Fibroblast of mammary gland (primary cell): Measurements from ENCODE around the gene ZC3H4.

ENCODE experiments used
- DNase-seq: peaks from one replicate; pipeline ENCODE4 v3.0.0-alpha.2; 2010; ENCODE audit warnings: low read depth
- H3K4me3 ChIP-seq: 2 replicates; pipeline ENCODE4 v1.5.1; 2011; ENCODE audit warnings: low read depth, mild to moderate bottlenecking, low read length, moderate library complexity; ENCODE audit not compliant: control insufficient read depth
- CTCF ChIP-seq: conservative IDR thresholded peaks from 2 replicates; pipeline ENCODE4 v1.5.1; 2011; ENCODE audit warnings: low read depth, low read length, inconsistent platforms; ENCODE audit not compliant: control insufficient read depth, insufficient read depth

Gene ZC3H4

GRCh38 chr19:47134545-47134944, 21.0 kb upstream of the ZC3H4 start:
- no peak for TF ChIP-seq CTCF
- no peak overlapping the region for H3K4me3 ChIP-seq
- no peak for DNase-seq

- DNase-seq: no peak
- no peak overlapping the region for H3K4me3 ChIP-seq
- TF ChIP-seq CTCF: no peak
Observed at GRCh38 chr19:47133021-47133471, 19.5 kb upstream of the ZC3H4 start.

- no peak for TF ChIP-seq CTCF
- DNase-seq: no peak
- peak overlapping the region; percentile 96 for H3K4me3 ChIP-seq
Observed at GRCh38 chr19:47132194-47132852, 18.7 kb upstream of the ZC3H4 start.

GRCh38 chr19:47130589-47131227, 17.1 kb upstream of the ZC3H4 start, which contains the start of gene SAE1:
TSS of gene SAE1 (plus strand) at chr19:47130835. CDS start at chr19:47130931, 96 bp downstream.
- DNase-seq: peak; percentile 99

GRCh38 chr19:47130120-47130588, 16.6 kb upstream of the ZC3H4 start:
- DNase-seq: no peak
- no peak overlapping the region for H3K4me3 ChIP-seq
- TF ChIP-seq CTCF: no peak

More at GRCh38 chr19:47130589-47131227, 17.1 kb upstream of the ZC3H4 start, which contains the start of gene SAE1:
- peak within 1 kb of the TSS; percentile 96 for H3K4me3 ChIP-seq
- no peak for TF ChIP-seq CTCF

- H3K4me3 ChIP-seq: no peak overlapping the region
- no peak for DNase-seq
- TF ChIP-seq CTCF: no peak
Observed at GRCh38 chr19:47129579-47129978, 16.0 kb upstream of the ZC3H4 start.
